Esophagus squamous epithelium (tissue), 5 donors: Measurements from ENCODE around the gene CEMIP. TPM values are rescaled to one million over a fixed set of nuclear protein-coding genes. Genes with fewer than 3 reads are reported as not detected.
A peak's percentile ranks its signal among the peaks of the same experiment; 100 is the strongest.

Experiments used
- DNase-seq: peaks from one replicate; lab custom pipeline; 2025; lab: John Stamatoyannopoulos, UW
- H3K27ac ChIP-seq, 4 donors: fragments of 200-600 bp; sonication (generic); one replicate each; pipeline ENCODE4 v1.5.1; 2016 to 2019; ENCODE audit warnings: mild to moderate bottlenecking in 1 of 4
- H3K27me3 ChIP-seq, 4 donors: fragments of 200-600 bp; sonication (generic); 1 replicate in 3 of 4; 2 replicates in 1 of 4; pipeline versions ENCODE4 v1.5.1 to v1.6.0; 2017 to 2021; ENCODE audit warnings: antibody characterized with exemption in 1 of 4
- H3K36me3 ChIP-seq, 3 donors: fragments of 200-600 bp; sonication (generic); one replicate each; pipeline ENCODE4 v1.5.1; 2016 to 2019
- H3K4me1 ChIP-seq, 3 donors: fragments of 200-600 bp; sonication (generic); one replicate each; pipeline ENCODE4 v1.5.1; 2017 to 2019
- H3K4me3 ChIP-seq, 4 donors: fragments of 200-600 bp; sonication (generic); 1 replicate in 3 of 4; 2 replicates in 1 of 4; pipeline ENCODE4 v1.5.1; 2016 to 2019; ENCODE audit warnings: mild to moderate bottlenecking in 2 of 4, moderate library complexity in 1 of 4
- H3K9me3 ChIP-seq, 3 donors: fragments of 200-600 bp; sonication (generic); one replicate each; pipeline ENCODE4 v1.5.1; 2016 to 2019
- POLR2A ChIP-seq, 4 donors: fragments of 450-650 bp; IDR thresholded peaks; one replicate each; pipeline ENCODE4 v1.6.1; 2017; ENCODE audit warnings: antibody characterized with exemption in 4 of 4, mild to moderate bottlenecking in 4 of 4, moderate library complexity in 3 of 4
- WGBS, 2 donors: methylation state at CpG; one replicate each; pipeline ENCODE4 v1.1.5; 2018; 5-methylcytosine and 5-hydroxymethylcytosine counted together
- intact Hi-C: fragments of 100-400 bp; cut with DNase I; formaldehyde crosslinking; loops from one replicate; pipeline ENCODE4 v1.15.0; 2022
- total RNA-seq, 4 donors: library from RNA; depleted of rRNA; stranded (reverse); fragments of >200 nt; gene quantifications; one replicate each; pipeline ENCODE4 v1.1.0, GENCODE V29; 2016
- TF ChIP-seq, protein P1 (sequence below), 6 experiments: fragments of 450-650 bp in 4 of 6; fragments of 200-600 bp in 2 of 6; sonication (generic) in 2 of 6; IDR thresholded peaks; one replicate each; pipeline ENCODE4 v1.5.1; 2016 to 2019; ENCODE audit warnings: antibody characterized with exemption in 6 of 6, mild to moderate bottlenecking in 4 of 6, moderate library complexity in 4 of 6
- donor health status: DM: yes; HTN: yes; CAD: no.

Gene CEMIP
- total RNA-seq, 4 donors from 2014 or later, result 2.8 to 13.5 (median 7.6) TPM

- H3K27ac ChIP-seq, result no peak overlapping the region
- H3K36me3 ChIP-seq, result peaks cover 0 to 24% (median 0%) of the 10 kb centered on the region in 3 donors
- no peaks in the 10 kb centered on the region for H3K9me3 ChIP-seq
- TF ChIP-seq, protein P1, sequence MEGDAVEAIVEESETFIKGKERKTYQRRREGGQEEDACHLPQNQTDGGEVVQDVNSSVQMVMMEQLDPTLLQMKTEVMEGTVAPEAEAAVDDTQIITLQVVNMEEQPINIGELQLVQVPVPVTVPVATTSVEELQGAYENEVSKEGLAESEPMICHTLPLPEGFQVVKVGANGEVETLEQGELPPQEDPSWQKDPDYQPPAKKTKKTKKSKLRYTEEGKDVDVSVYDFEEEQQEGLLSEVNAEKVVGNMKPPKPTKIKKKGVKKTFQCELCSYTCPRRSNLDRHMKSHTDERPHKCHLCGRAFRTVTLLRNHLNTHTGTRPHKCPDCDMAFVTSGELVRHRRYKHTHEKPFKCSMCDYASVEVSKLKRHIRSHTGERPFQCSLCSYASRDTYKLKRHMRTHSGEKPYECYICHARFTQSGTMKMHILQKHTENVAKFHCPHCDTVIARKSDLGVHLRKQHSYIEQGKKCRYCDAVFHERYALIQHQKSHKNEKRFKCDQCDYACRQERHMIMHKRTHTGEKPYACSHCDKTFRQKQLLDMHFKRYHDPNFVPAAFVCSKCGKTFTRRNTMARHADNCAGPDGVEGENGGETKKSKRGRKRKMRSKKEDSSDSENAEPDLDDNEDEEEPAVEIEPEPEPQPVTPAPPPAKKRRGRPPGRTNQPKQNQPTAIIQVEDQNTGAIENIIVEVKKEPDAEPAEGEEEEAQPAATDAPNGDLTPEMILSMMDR (IDR thresholded peaks at IDR 0.05), result no peak
- TF ChIP-seq POLR2A (IDR thresholded peaks at IDR 0.05), result no peak
- no peak overlapping the region for H3K4me3 ChIP-seq
- H3K27me3 ChIP-seq, result no peaks in the 10 kb centered on the region
- intact Hi-C loops, result no loop called here
- 92 to 94% methylated on average over 1 of the region's 1 CpG for WGBS, 2 donors
- H3K4me1 ChIP-seq, result peaks cover 24 to 66% (median 36%) of the 10 kb centered on the region in 3 donors
- DNase-seq, result no peak
These were observed 207.3 kb downstream of the CEMIP start for GRCh38 chr15:80986487-80986886.

- Histone ChIP-seq H3K4me3 (peak overlapping the region; percentile 62 to 91 (median 76)), H3K4me1 (peaks cover 24 to 79% (median 41%) of the 10 kb centered on the region in 3 donors)
These were observed 209.1 kb downstream of the CEMIP start for GRCh38 chr15:80988148-80988796.

DNA sequence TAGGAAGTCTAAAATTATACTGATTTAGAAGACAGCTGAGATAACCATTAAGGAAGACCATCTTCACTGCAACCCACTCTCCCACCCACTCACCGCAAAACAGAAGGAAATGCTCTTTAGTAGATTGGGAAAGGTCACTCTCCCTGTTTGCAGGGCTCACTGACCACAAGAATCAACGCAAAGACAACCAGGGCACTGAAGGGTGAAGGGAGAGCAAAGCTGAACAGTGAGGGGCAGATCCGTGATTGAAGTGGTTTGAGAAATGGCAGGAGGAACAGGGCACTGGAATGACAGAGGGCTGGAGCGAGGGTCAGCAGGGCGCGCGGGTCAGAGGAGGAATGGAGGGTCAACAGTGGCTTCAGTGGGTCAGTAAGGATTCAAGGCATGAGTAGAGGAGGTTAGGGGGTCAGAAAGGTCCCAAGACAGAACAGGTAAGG is 209.9 kb downstream of the CEMIP start:
- H3K36me3 ChIP-seq, result peaks cover 0 to 6% (median 0%) of the 10 kb centered on the region in 3 donors
- TF ChIP-seq, protein P1 (IDR thresholded peaks at IDR 0.05), result no peak
- no peak for TF ChIP-seq POLR2A (IDR thresholded peaks at IDR 0.05)
- H3K9me3 ChIP-seq, result no peaks in the 10 kb centered on the region
- H3K4me1 ChIP-seq, result peaks cover 24 to 78% (median 41%) of the 10 kb centered on the region in 3 donors
- WGBS, 2 donors, result 0 to 1% methylated on average over 6 to 7 of the region's 7 CpGs
- peak overlapping the region; percentile 91 to 95 (median 92) for H3K27ac ChIP-seq
- H3K27me3 ChIP-seq, result no peaks in the 10 kb centered on the region
- no peak for DNase-seq
- H3K4me3 ChIP-seq, result peak overlapping the region; percentile 62 to 91 (median 76)
- intact Hi-C loops, result no loop called here

More at GRCh38 chr15:80988148-80988796, 209.1 kb downstream of the CEMIP start:
- no peak for TF ChIP-seq POLR2A (IDR thresholded peaks at IDR 0.05)
- TF ChIP-seq, protein P1 (IDR thresholded peaks at IDR 0.05), result no peak
- H3K27ac ChIP-seq, result peak overlapping the region in 3 of 4 donors; percentile 91 to 94 (median 91)
- no peak for DNase-seq
- 40 to 49% methylated on average over 8 of the region's 8 CpGs for WGBS, 2 donors
- H3K36me3 ChIP-seq, result peaks cover 0 to 6% (median 0%) of the 10 kb centered on the region in 3 donors
- intact Hi-C loops, result no loop called here
- no peaks in the 10 kb centered on the region for H3K27me3 ChIP-seq
- no peaks in the 10 kb centered on the region for H3K9me3 ChIP-seq

- peak in 3 of 4 donors; percentile 81 to 94 (median 86) for TF ChIP-seq POLR2A (IDR thresholded peaks at IDR 0.05)
- TF ChIP-seq, protein P1 (IDR thresholded peaks at IDR 0.05), result no peak
- 0 to 2% methylated on average over 10 to 37 of the region's 63 CpGs for WGBS, 2 donors
These were observed 210.6 kb downstream of the CEMIP start, which contains the start of gene MESD for GRCh38 chr15:80989518-80990478. TSS of gene MESD (minus strand) at chr15:80989819. CDS start at chr15:80989791, 28 bp downstream.

More at GRCh38 chr15:80989518-80990478, 210.6 kb downstream of the CEMIP start, which contains the start of gene MESD:
- Histone ChIP-seq H3K27me3 (no peaks in the 10 kb centered on the region), H3K4me1 (peaks cover 24 to 71% (median 41%) of the 10 kb centered on the region in 3 donors), H3K9me3 (no peaks in the 10 kb centered on the region), H3K4me3 (peak within 1 kb of the TSS; percentile 62 to 91 (median 76)), H3K27ac (peak within 1 kb of the TSS; percentile 91 to 95 (median 92)), H3K36me3 (peaks cover 0 to 6% (median 0%) of the 10 kb centered on the region in 3 donors)
- peak; percentile 90 for DNase-seq
- intact Hi-C loops, result no loop called here
